Neural cell (in vitro differentiated cells): ENCODE measurements around the gene GPR62. TPM values are rescaled to one million over a fixed set of nuclear protein-coding genes. Genes with fewer than 3 reads are reported as not detected.
A peak's percentile ranks its signal among the peaks of the same experiment; 100 is the strongest.

Source experiments
- H2AFZ ChIP-seq: fragments of 200-600, 300-800 bp; sonication (generic), shearing (Covaris generic); 2 replicates; pipeline ENCODE4 v1.6.0; 2014; ENCODE audit warnings: low read depth, mild to moderate bottlenecking, antibody characterized with exemption, low read length, moderate library complexity
- H3F3A ChIP-seq: fragments of 200-600 bp; shearing (Covaris generic); 2 replicates; pipeline ENCODE4 v1.6.1; 2016; ENCODE audit warnings: mild to moderate bottlenecking, moderate library complexity, mixed read lengths, antibody characterized with exemption, low read length; ENCODE audit not compliant: insufficient read depth, poor library complexity, severe bottlenecking
- H3K27ac ChIP-seq: fragments of 200-600, 300-800 bp; sonication (generic), shearing (Covaris generic); 2 replicates; pipeline ENCODE4 v1.5.1; 2014; ENCODE audit warnings: mild to moderate bottlenecking, low read length, moderate library complexity
- H3K27me3 ChIP-seq: fragments of 300-800, 200-600 bp; sonication (generic), shearing (Covaris generic); 2 replicates; pipeline ENCODE4 v1.6.0; 2014; ENCODE audit warnings: mild to moderate bottlenecking, low read depth, low read length, moderate library complexity; ENCODE audit not compliant: insufficient read depth
- H3K36me3 ChIP-seq: fragments of 300-800, 200-600 bp; sonication (generic), shearing (Covaris generic); 2 replicates; pipeline ENCODE4 v1.5.1; 2014; ENCODE audit warnings: mild to moderate bottlenecking, antibody characterized with exemption, low read length, moderate library complexity; ENCODE audit not compliant: insufficient read depth
- H3K4me2 ChIP-seq: fragments of 300-800, 200-600 bp; sonication (generic), shearing (Covaris generic); 2 replicates; pipeline ENCODE4 v1.6.0; 2014; ENCODE audit warnings: mild to moderate bottlenecking, low read length
- H3K4me3 ChIP-seq: fragments of 300-800, 200-600 bp; sonication (generic), shearing (Covaris generic); 2 replicates; pipeline ENCODE4 v1.5.1; 2014; ENCODE audit warnings: mild to moderate bottlenecking, low read length, moderate library complexity
- H3K79me2 ChIP-seq: fragments of 200-600 bp; shearing (Covaris generic); replicated peaks from 2 replicates; pipeline ENCODE4 v1.6.0; 2014; ENCODE audit warnings: mild to moderate bottlenecking, low read length, moderate library complexity; ENCODE audit not compliant: insufficient read depth
- H3K9ac ChIP-seq: fragments of 300-800, 200-600 bp; sonication (generic), shearing (Covaris generic); 2 replicates; pipeline ENCODE4 v1.6.1; 2016; ENCODE audit warnings: mild to moderate bottlenecking, low read length, mixed read lengths
- H3K9me2 ChIP-seq: fragments of 200-600 bp; shearing (Covaris generic); 2 replicates; pipeline ENCODE4 v1.6.1; 2016; ENCODE audit warnings: mild to moderate bottlenecking, low read length, mixed read lengths; ENCODE audit not compliant: insufficient read depth
- H3K9me3 ChIP-seq: fragments of 200-600, 300-800 bp; sonication (generic), shearing (Covaris generic); 2 replicates; pipeline ENCODE4 v1.6.1; 2016; ENCODE audit warnings: mild to moderate bottlenecking, mixed run types, low read length, moderate library complexity, mixed read lengths
- H4K20me1 ChIP-seq: fragments of 200-600 bp; shearing (Covaris generic); 2 replicates; pipeline ENCODE4 v1.6.1; 2016; ENCODE audit warnings: mild to moderate bottlenecking, mixed run types; ENCODE audit not compliant: insufficient read depth
- EP300 ChIP-seq: fragments of 450-650 bp; conservative IDR thresholded peaks from 2 replicates; pipeline ENCODE4 v1.6.1; 2014; ENCODE audit warnings: antibody characterized with exemption, mild to moderate bottlenecking, moderate library complexity; ENCODE audit not compliant: poor library complexity, severe bottlenecking
- EZH2 ChIP-seq: fragments of 200-600, 300-800 bp; shearing (Covaris generic), sonication (generic); IDR thresholded peaks from 2 replicates; pipeline ENCODE4 v1.6.1; 2014; ENCODE audit warnings: antibody characterized with exemption, low read length, borderline replicate concordance, mild to moderate bottlenecking; ENCODE audit not compliant: insufficient read depth, poor library complexity, severe bottlenecking
- MXI1 ChIP-seq: fragments of 450-650 bp; conservative IDR thresholded peaks from 2 replicates; pipeline ENCODE4 v1.6.1; 2014; ENCODE audit warnings: antibody characterized with exemption, mild to moderate bottlenecking; ENCODE audit not compliant: poor library complexity, severe bottlenecking
- POLR2AphosphoS5 ChIP-seq: IDR thresholded peaks from 2 replicates; pipeline ENCODE4 v1.6.1; 2012
- RAD21 ChIP-seq: fragments of 450-650 bp; conservative IDR thresholded peaks from 2 replicates; pipeline ENCODE4 v1.6.1; 2014; ENCODE audit warnings: antibody characterized with exemption, mild to moderate bottlenecking, moderate library complexity
- SMC3 ChIP-seq: fragments of 450-650 bp; conservative IDR thresholded peaks from 2 replicates; pipeline ENCODE4 v1.6.1; 2014; ENCODE audit warnings: antibody characterized with exemption, mild to moderate bottlenecking, moderate library complexity; ENCODE audit not compliant: poor library complexity
- TAF1 ChIP-seq: IDR thresholded peaks from 2 replicates; pipeline ENCODE4 v1.6.1; 2012; ENCODE audit warnings: low read depth
- polyA plus RNA-seq: library from polyadenylated mRNA; depleted of rRNA; stranded (reverse); fragments of >200 nt; gene quantifications from 2 replicates; pipeline ENCODE4 v1.2.3, GENCODE V29; 2014
- TF ChIP-seq, protein P1 (sequence below): IDR thresholded peaks from 2 replicates; pipeline ENCODE4 v1.6.1; 2012; ENCODE audit warnings: borderline replicate concordance
- TF ChIP-seq, protein P2 (sequence below): fragments of 450-650 bp; IDR thresholded peaks from 2 replicates; pipeline ENCODE4 v1.5.1; 2014; ENCODE audit warnings: antibody characterized with exemption, mild to moderate bottlenecking, moderate library complexity; ENCODE audit not compliant: poor library complexity, severe bottlenecking

Gene GPR62
- polyA plus RNA-seq, 1 donor from 2014 or later = not detected

DNA sequence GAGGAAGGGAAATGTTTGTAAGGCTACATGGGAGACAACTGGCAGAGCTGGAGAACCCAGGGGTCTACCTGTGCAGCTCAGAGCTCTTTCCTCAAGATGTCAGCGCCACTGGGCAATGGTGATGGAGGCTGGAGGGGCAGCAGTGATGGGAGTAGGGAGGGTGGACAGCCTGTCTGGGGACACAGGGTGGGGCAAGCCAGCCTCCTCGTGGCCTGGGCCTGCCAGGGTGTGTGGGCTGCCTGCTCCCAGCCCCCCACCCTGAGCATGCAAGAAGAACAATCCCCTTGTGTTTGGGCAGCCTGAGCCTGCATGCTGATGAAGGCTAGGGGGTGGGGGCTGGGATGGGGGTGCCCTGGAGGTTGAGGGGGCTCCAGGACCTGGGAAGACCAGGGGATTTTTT, 10.8 kb downstream of the GPR62 start:
- peak overlapping the region; percentile 94 for H3K4me2 ChIP-seq
- H3K9me2 ChIP-seq = no peaks in the 10 kb centered on the region
- peak overlapping the region; percentile 87 for H3K9ac ChIP-seq
- H3K27me3 ChIP-seq = no peaks in the 10 kb centered on the region
- H3K9me3 ChIP-seq = no peaks in the 10 kb centered on the region
- H3K36me3 ChIP-seq = no peaks in the 10 kb centered on the region
- peak overlapping the region; percentile 74 for H3K4me3 ChIP-seq
- H2AFZ ChIP-seq = no peak overlapping the region
- H3K27ac ChIP-seq = peak overlapping the region; percentile 67
- no peak for TF ChIP-seq EZH2
- TF ChIP-seq POLR2AphosphoS5 = no peak
- no peak for TF ChIP-seq RAD21
- no peak for TF ChIP-seq EP300
- TF ChIP-seq, protein P1, sequence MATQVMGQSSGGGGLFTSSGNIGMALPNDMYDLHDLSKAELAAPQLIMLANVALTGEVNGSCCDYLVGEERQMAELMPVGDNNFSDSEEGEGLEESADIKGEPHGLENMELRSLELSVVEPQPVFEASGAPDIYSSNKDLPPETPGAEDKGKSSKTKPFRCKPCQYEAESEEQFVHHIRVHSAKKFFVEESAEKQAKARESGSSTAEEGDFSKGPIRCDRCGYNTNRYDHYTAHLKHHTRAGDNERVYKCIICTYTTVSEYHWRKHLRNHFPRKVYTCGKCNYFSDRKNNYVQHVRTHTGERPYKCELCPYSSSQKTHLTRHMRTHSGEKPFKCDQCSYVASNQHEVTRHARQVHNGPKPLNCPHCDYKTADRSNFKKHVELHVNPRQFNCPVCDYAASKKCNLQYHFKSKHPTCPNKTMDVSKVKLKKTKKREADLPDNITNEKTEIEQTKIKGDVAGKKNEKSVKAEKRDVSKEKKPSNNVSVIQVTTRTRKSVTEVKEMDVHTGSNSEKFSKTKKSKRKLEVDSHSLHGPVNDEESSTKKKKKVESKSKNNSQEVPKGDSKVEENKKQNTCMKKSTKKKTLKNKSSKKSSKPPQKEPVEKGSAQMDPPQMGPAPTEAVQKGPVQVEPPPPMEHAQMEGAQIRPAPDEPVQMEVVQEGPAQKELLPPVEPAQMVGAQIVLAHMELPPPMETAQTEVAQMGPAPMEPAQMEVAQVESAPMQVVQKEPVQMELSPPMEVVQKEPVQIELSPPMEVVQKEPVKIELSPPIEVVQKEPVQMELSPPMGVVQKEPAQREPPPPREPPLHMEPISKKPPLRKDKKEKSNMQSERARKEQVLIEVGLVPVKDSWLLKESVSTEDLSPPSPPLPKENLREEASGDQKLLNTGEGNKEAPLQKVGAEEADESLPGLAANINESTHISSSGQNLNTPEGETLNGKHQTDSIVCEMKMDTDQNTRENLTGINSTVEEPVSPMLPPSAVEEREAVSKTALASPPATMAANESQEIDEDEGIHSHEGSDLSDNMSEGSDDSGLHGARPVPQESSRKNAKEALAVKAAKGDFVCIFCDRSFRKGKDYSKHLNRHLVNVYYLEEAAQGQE = no peak
- TF ChIP-seq TAF1 = no peak
- TF ChIP-seq SMC3 = no peak
- TF ChIP-seq, protein P2, sequence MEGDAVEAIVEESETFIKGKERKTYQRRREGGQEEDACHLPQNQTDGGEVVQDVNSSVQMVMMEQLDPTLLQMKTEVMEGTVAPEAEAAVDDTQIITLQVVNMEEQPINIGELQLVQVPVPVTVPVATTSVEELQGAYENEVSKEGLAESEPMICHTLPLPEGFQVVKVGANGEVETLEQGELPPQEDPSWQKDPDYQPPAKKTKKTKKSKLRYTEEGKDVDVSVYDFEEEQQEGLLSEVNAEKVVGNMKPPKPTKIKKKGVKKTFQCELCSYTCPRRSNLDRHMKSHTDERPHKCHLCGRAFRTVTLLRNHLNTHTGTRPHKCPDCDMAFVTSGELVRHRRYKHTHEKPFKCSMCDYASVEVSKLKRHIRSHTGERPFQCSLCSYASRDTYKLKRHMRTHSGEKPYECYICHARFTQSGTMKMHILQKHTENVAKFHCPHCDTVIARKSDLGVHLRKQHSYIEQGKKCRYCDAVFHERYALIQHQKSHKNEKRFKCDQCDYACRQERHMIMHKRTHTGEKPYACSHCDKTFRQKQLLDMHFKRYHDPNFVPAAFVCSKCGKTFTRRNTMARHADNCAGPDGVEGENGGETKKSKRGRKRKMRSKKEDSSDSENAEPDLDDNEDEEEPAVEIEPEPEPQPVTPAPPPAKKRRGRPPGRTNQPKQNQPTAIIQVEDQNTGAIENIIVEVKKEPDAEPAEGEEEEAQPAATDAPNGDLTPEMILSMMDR = no peak
- no peak for TF ChIP-seq MXI1
- no peaks in the 10 kb centered on the region for H3F3A ChIP-seq
- H3K79me2 ChIP-seq = peaks cover 31% of the 10 kb centered on the region
- H4K20me1 ChIP-seq = no peaks in the 10 kb centered on the region

DNA sequence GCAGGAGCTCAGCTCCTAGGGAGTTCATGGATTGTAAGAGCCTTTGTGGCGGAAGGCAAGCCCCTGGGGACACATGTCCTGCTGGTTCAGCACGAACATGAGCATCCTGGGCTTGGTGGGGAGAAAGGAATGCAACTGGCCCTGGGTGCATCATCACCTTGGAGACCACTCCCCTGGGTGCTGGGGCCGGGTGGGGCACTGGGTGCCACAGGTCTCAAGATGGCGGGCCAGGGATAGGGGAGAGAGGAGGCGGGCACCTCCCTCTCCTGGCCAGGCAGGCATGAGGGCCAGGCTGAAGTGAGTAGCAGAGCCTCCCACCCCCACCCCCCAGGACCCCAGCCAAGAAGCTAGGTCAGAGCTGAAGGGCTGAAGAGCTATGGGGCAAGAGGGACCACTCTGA, 11.3 kb downstream of the GPR62 start:
- peak overlapping the region; percentile 87 for H3K9ac ChIP-seq
- H2AFZ ChIP-seq = peak overlapping the region; percentile 60
- H4K20me1 ChIP-seq = no peaks in the 10 kb centered on the region
- H3K4me2 ChIP-seq = peak overlapping the region; percentile 94
- peak overlapping the region; percentile 74 for H3K4me3 ChIP-seq
- no peaks in the 10 kb centered on the region for H3K9me2 ChIP-seq
- H3K27me3 ChIP-seq = no peaks in the 10 kb centered on the region
- peak overlapping the region; percentile 67 for H3K27ac ChIP-seq
- no peaks in the 10 kb centered on the region for H3K9me3 ChIP-seq
- H3F3A ChIP-seq = no peaks in the 10 kb centered on the region
- H3K79me2 ChIP-seq = peaks cover 31% of the 10 kb centered on the region
- TF ChIP-seq RAD21 (no peak), TAF1 (no peak), MXI1 (no peak)
- H3K36me3 ChIP-seq = no peaks in the 10 kb centered on the region
